ENCODE data around the gene PRMT1. TPM values are rescaled to one million over a fixed set of nuclear protein-coding genes. Genes with fewer than 3 reads are reported as not detected.

Gene PRMT1
- total and polyA plus RNA-seq, 4 donors: 122 to 254 (median 127) TPM

DNA sequence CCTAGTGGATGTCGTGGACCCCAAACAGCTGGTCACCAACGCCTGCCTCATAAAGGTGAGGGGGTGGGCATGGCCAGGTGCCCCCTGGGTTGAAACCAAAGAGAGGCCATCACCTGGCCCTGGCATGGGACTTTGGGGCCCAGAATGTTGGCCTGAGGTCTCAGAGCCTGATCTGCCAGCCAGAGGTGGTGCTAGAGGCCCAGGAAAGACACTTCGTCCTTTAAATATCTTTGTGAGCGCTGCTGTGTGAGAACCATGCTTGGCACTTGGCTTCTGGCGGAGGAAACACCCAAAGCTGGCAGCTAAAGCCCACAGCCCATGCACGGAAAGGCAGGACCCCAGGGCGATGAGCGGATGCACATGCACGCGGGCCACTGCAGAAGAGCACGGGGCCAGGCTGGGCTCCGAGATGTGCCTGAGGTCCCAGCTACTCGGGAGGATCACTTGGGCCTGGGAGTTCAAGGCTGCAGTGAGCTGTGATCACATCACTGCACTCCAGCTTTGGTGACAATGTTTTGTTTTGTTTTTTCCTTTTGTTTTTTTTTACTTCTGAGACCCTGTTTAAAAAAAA is 8.0 kb downstream of the PRMT1 start:
- TF ChIP-seq CTCF (IDR thresholded peaks at IDR 0.05; ENCODE audit: control extremely low read depth, extremely low read depth): no peak
- Histone ChIP-seq H3K27me3 (ENCODE audit: control insufficient read depth in 3 of 3, insufficient read depth in 3 of 3, low read length in 2 of 3) (no peaks in the 10 kb centered on the region), H3K4me3 (no peak overlapping the region), H3K9ac (ENCODE audit: insufficient read depth in 1 of 2, low read length in 2 of 2) (no peak overlapping the region), H3K9me3 (ENCODE audit: control insufficient read depth in 4 of 4, insufficient read depth in 3 of 4, low read length in 3 of 4) (no peaks in the 10 kb centered on the region), H3K27ac (ENCODE audit: low read depth in 1 of 2, low read length in 1 of 2) (no peak overlapping the region), H3K4me1 (ENCODE audit: control insufficient read depth in 5 of 5, insufficient read depth in 5 of 5, low read length in 5 of 5) (peaks cover 3 to 26% (median 12%) of the 10 kb centered on the region in 5 donors), H3K36me3 (ENCODE audit: control insufficient read depth in 4 of 4, insufficient read depth in 4 of 4, low read length in 4 of 4) (peaks cover 0 to 46% (median 37%) of the 10 kb centered on the region in 4 donors)
- 78 to 85% methylated on average over 13 of the region's 13 CpGs for WGBS, 2 donors
- DNase-seq (no peak), ATAC-seq (ENCODE audit: insufficient read depth, low FRiP score) (no peak)

- no peak overlapping the region for H3K9ac ChIP-seq (ENCODE audit: insufficient read depth in 1 of 2, low read length in 2 of 2)
- H3K9me3 ChIP-seq (ENCODE audit: control insufficient read depth in 4 of 4, insufficient read depth in 3 of 4, low read length in 3 of 4): no peaks in the 10 kb centered on the region
- H3K4me1 ChIP-seq (ENCODE audit: control insufficient read depth in 5 of 5, insufficient read depth in 5 of 5, low read length in 5 of 5): peaks cover 0 to 27% (median 8%) of the 10 kb centered on the region in 5 donors
- DNase-seq: peak in 1 of 3 donors; percentile 14
- no peak for ATAC-seq (ENCODE audit: insufficient read depth, low FRiP score)
- TF ChIP-seq CTCF (IDR thresholded peaks at IDR 0.05; ENCODE audit: control extremely low read depth, extremely low read depth): no peak
- no peak overlapping the region for H3K4me3 ChIP-seq
- H3K36me3 ChIP-seq (ENCODE audit: control insufficient read depth in 4 of 4, insufficient read depth in 4 of 4, low read length in 4 of 4): peaks cover 0 to 46% (median 35%) of the 10 kb centered on the region in 4 donors
- peak overlapping the region in 1 of 2 donors; percentile 65 for H3K27ac ChIP-seq (ENCODE audit: low read depth in 1 of 2, low read length in 1 of 2)
- no peaks in the 10 kb centered on the region for H3K27me3 ChIP-seq (ENCODE audit: control insufficient read depth in 3 of 3, insufficient read depth in 3 of 3, low read length in 2 of 3)
- 63 to 75% methylated on average over 23 of the region's 23 CpGs for WGBS, 2 donors
These were observed 8.8 kb downstream of the PRMT1 start for GRCh38 chr19:49685845-49686332.

DNA sequence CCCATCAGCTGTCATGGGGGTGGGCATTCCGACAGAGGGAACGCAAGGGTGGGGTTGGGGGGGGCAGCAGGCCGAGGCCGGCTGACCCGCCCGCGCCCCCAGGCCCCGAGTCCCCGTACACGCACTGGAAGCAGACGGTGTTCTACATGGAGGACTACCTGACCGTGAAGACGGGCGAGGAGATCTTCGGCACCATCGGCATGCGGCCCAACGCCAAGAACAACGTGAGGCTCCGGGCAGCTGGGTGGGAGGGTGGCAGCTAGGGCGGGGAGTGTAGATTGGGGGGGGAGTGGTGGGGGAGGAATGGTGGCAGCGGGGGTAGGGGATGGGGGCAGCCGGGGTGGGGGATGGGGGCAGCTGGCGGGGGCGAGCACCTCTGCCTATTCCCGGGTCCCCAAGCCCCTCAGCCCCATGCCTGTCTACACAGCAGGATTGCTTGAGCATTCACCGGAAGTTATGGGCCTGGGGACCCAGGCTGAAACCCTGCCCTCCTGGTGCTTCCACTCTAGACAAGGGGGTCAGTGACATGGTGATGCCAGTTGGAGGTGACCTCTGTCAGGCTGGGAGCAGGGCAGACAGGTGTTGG is 9.5 kb downstream of the PRMT1 start:
- H3K27ac ChIP-seq (ENCODE audit: low read depth in 1 of 2, low read length in 1 of 2): peak overlapping the region in 1 of 2 donors; percentile 75
- H3K36me3 ChIP-seq (ENCODE audit: control insufficient read depth in 4 of 4, insufficient read depth in 4 of 4, low read length in 4 of 4): peaks cover 0 to 43% (median 33%) of the 10 kb centered on the region in 4 donors
- 78 to 90% methylated on average over 27 of the region's 27 CpGs for WGBS, 2 donors
- H3K9me3 ChIP-seq (ENCODE audit: control insufficient read depth in 4 of 4, insufficient read depth in 3 of 4, low read length in 3 of 4): no peaks in the 10 kb centered on the region
- DNase-seq (peak in 1 of 3 donors; percentile 10), ATAC-seq (ENCODE audit: insufficient read depth, low FRiP score) (no peak)
- no peak overlapping the region for H3K4me3 ChIP-seq
- no peak overlapping the region for H3K9ac ChIP-seq (ENCODE audit: insufficient read depth in 1 of 2, low read length in 2 of 2)
- peaks cover 0 to 4% (median 0%) of the 10 kb centered on the region in 3 donors for H3K27me3 ChIP-seq (ENCODE audit: control insufficient read depth in 3 of 3, insufficient read depth in 3 of 3, low read length in 2 of 3)
- H3K4me1 ChIP-seq (ENCODE audit: control insufficient read depth in 5 of 5, insufficient read depth in 5 of 5, low read length in 5 of 5): peaks cover 0 to 31% (median 9%) of the 10 kb centered on the region in 5 donors
- no peak for TF ChIP-seq CTCF (IDR thresholded peaks at IDR 0.05; ENCODE audit: control extremely low read depth, extremely low read depth)
